ENCODE results near the gene WDR37.
"Not testable (repeated sequence)": the region's sequence is repeated elsewhere in the genome, so short reads cannot be mapped to it uniquely, and the experiment has no call there.

WDR37 gene

GRCh38 chr10:1043532-1043995, 12.6 kb upstream of the WDR37 start:
- DNase-seq = no peak

GRCh38 chr10:1044146-1044545, 12.0 kb upstream of the WDR37 start:
- no peak for DNase-seq

GRCh38 chr10:1044964-1045363, 11.2 kb upstream of the WDR37 start:
- no peak for DNase-seq

- no peak for DNase-seq
Observed at GRCh38 chr10:1045415-1045814, 10.8 kb upstream of the WDR37 start.

- DNase-seq = no peak
Observed at GRCh38 chr10:1047937-1048336, 8.2 kb upstream of the WDR37 start.

- no peak for DNase-seq
Observed at GRCh38 chr10:1048349-1048731, 7.8 kb upstream of the WDR37 start.

GRCh38 chr10:1048732-1049424, 7.3 kb upstream of the WDR37 start, which contains the start of gene IDI1:
IDI1 (minus strand) TSS chr10:1049119; CDS start chr10:1049003, 116 bp downstream.
- peak; percentile 77 for DNase-seq

- no peak for DNase-seq
Observed at GRCh38 chr10:1049425-1049958, 6.7 kb upstream of the WDR37 start.

- DNase-seq = no peak
Observed at GRCh38 chr10:1050145-1050544, 6.0 kb upstream of the WDR37 start.

- no peak for DNase-seq
Observed at GRCh38 chr10:1050554-1050953, 5.6 kb upstream of the WDR37 start.

GRCh38 chr10:1054684-1055083, 1.5 kb upstream of the WDR37 start:
- no peak for DNase-seq

- no peak for DNase-seq
Observed at GRCh38 chr10:1057106-1057657, 997 bp downstream of the WDR37 start.

GRCh38 chr10:1058017-1058416, 1.8 kb downstream of the WDR37 start:
- DNase-seq = no peak

- DNase-seq = no peak
Observed at GRCh38 chr10:1059902-1060301, 3.7 kb downstream of the WDR37 start.

GRCh38 chr10:1061930-1062774, 6.0 kb downstream of the WDR37 start:
- DNase-seq = no peak

- no peak for DNase-seq
Observed at GRCh38 chr10:1063232-1063865, 7.2 kb downstream of the WDR37 start.

GRCh38 chr10:1064964-1065247, 8.7 kb downstream of the WDR37 start:
- no peak for DNase-seq

GRCh38 chr10:1066734-1067133, 10.5 kb downstream of the WDR37 start:
- DNase-seq = not testable (repeated sequence)

- DNase-seq = no peak
Observed at GRCh38 chr10:1068380-1069361, 12.5 kb downstream of the WDR37 start.

GRCh38 chr10:1070919-1071318, 14.7 kb downstream of the WDR37 start:
- DNase-seq = no peak

GRCh38 chr10:1074052-1074747, 18.0 kb downstream of the WDR37 start:
- DNase-seq = no peak

Measured in NCI-H2081 treated with DMSO at 0.1 percent for 48 hours (cell line).